OCI-LY7 (cell line): ENCODE results near the gene NTRK3. TPM values are rescaled to one million over a fixed set of nuclear protein-coding genes. Genes with fewer than 3 reads are reported as not detected.

Source experiments
- BruUV-seq: library from RNA; stranded (reverse); fragments of 400-500 nt; replicated peaks from 2 replicates; lab custom pipeline; 2021; lab: Mats Ljungman, UMichigan
- CTCF ChIA-PET: fragments of 300-600 bp; sonication (Branson Sonifier 250); formaldehyde crosslinking; loops from one replicate; lab custom pipeline; 2022; ENCODE audit warnings: antibody characterized with exemption; ENCODE audit not compliant: unreplicated experiment; lab: Charles Lee
- POLR2A ChIA-PET: fragments of 300-600 bp; sonication (Branson Sonifier 250); formaldehyde crosslinking; loops from one replicate; lab custom pipeline; 2022; ENCODE audit warnings: antibody characterized with exemption; lab: Charles Lee
- DNase-seq: peaks from one replicate; pipeline ENCODE4 v3.0.0-alpha.2; 2015; ENCODE audit warnings: low spot score
- H2AFZ ChIP-seq: fragments of 200-600 bp; sonication (generic), shearing (Covaris generic); 2 replicates; pipeline ENCODE4 v1.6.1; 2014; ENCODE audit warnings: mild to moderate bottlenecking, antibody characterized with exemption, low read length, moderate library complexity
- H3K27ac ChIP-seq: fragments of 200-600 bp; sonication (generic); 2 replicates; pipeline ENCODE4 v1.5.1; 2014; ENCODE audit warnings: mixed run types, low read depth, mild to moderate bottlenecking, moderate library complexity, low read length, inconsistent platforms; ENCODE audit not compliant: poor library complexity, severe bottlenecking
- H3K36me3 ChIP-seq: fragments of 200-600 bp; sonication (generic); 2 replicates; pipeline ENCODE4 v1.6.1; 2014; ENCODE audit warnings: mild to moderate bottlenecking, antibody characterized with exemption, low read length, moderate library complexity, mixed read lengths; ENCODE audit not compliant: insufficient read depth
- H3K4me1 ChIP-seq: fragments of 200-600 bp; sonication (generic); 2 replicates; pipeline ENCODE4 v1.5.1; 2014; ENCODE audit warnings: mild to moderate bottlenecking, low read length; ENCODE audit not compliant: insufficient read depth, poor library complexity, severe bottlenecking
- H3K4me2 ChIP-seq: fragments of 200-600 bp; sonication (generic); 2 replicates; pipeline ENCODE4 v1.6.1; 2014; ENCODE audit warnings: mild to moderate bottlenecking, low read length
- H3K4me3 ChIP-seq: fragments of 200-600 bp; sonication (generic); 2 replicates; pipeline ENCODE4 v1.5.1; 2014; ENCODE audit warnings: mild to moderate bottlenecking, low read depth, low read length; ENCODE audit not compliant: poor library complexity, severe bottlenecking
- H3K79me2 ChIP-seq: fragments of 200-600 bp; sonication (generic); 2 replicates; pipeline ENCODE4 v1.6.1; 2016; ENCODE audit warnings: low read depth, mild to moderate bottlenecking, low read length, moderate library complexity, mixed read lengths; ENCODE audit not compliant: insufficient read depth
- H3K9me2 ChIP-seq: fragments of 200-600 bp; sonication (generic); 2 replicates; pipeline ENCODE4 v1.6.1; 2016; ENCODE audit warnings: mild to moderate bottlenecking, low read length, mixed read lengths; ENCODE audit not compliant: insufficient read depth
- H3K9me3 ChIP-seq: fragments of 200-600 bp; sonication (generic); 2 replicates; pipeline ENCODE4 v1.6.1; 2014; ENCODE audit warnings: mild to moderate bottlenecking, mixed run types, low read length, mixed read lengths
- H4K20me1 ChIP-seq: fragments of 200-600 bp; sonication (generic); 2 replicates; pipeline ENCODE4 v1.6.1; 2014; ENCODE audit warnings: mild to moderate bottlenecking, antibody characterized with exemption, low read length, moderate library complexity, mixed read lengths; ENCODE audit not compliant: insufficient read depth
- CTCF ChIP-seq: fragments of 200-600 bp; sonication (generic); conservative IDR thresholded peaks from 2 replicates; pipeline ENCODE4 v1.5.1; 2014; ENCODE audit warnings: mild to moderate bottlenecking, antibody characterized with exemption, low read length, moderate library complexity, mixed read lengths
- EZH2phosphoT487 ChIP-seq: fragments of 200-600 bp; sonication (generic); IDR thresholded peaks from 2 replicates; pipeline ENCODE4 v1.6.1; 2018; ENCODE audit warnings: low read depth, borderline replicate concordance, mild to moderate bottlenecking, mixed run types, antibody characterized with exemption, low read length, moderate library complexity, mixed read lengths
- intact Hi-C: fragments of 100-400 bp; cut with micrococcal nuclease; formaldehyde crosslinking; loops from one replicate; pipeline ENCODE4 v1.10.0; 2022; ENCODE audit not compliant: unreplicated experiment
- total RNA-seq, 2 experiments: library from RNA; depleted of rRNA in 1 of 2; stranded (reverse); fragments of >200 nt in 1 of 2; shearing (Covaris generic) in 1 of 2; gene quantifications; 2 replicates each; pipeline ENCODE4 v1.2.3, GENCODE V29; 2014 to 2022

Gene NTRK3
- total RNA-seq, 2 experiments from 2014 or later = 0.50 to 2.5 TPM

- H3K4me3 ChIP-seq = no peak overlapping the region
- no peaks in the 10 kb centered on the region for H3K4me1 ChIP-seq
- H3K27ac ChIP-seq = no peak overlapping the region
- H2AFZ ChIP-seq = no peak overlapping the region
- no peaks in the 10 kb centered on the region for H3K36me3 ChIP-seq
- ChIA-PET CTCF (no interaction called here), POLR2A (no interaction called here)
- no peaks in the 10 kb centered on the region for H3K79me2 ChIP-seq
- TF ChIP-seq EZH2phosphoT487 (no peak), CTCF (no peak)
- no TSS peak for BruUV-seq
- intact Hi-C loops = no loop called here
- DNase-seq = no peak
- no peaks in the 10 kb centered on the region for H3K9me3 ChIP-seq
- H3K9me2 ChIP-seq = no peaks in the 10 kb centered on the region
- H4K20me1 ChIP-seq = no peaks in the 10 kb centered on the region
- H3K4me2 ChIP-seq = no peak overlapping the region
Observed at GRCh38 chr15:87942316-87942715, 314.2 kb downstream of the NTRK3 start.

- BruUV-seq = no TSS peak
- Histone ChIP-seq H3K4me2 (no peak overlapping the region), H3K4me1 (no peaks in the 10 kb centered on the region), H3K9me2 (no peaks in the 10 kb centered on the region), H3K79me2 (no peaks in the 10 kb centered on the region), H3K4me3 (no peak overlapping the region), H3K36me3 (no peaks in the 10 kb centered on the region), H4K20me1 (no peaks in the 10 kb centered on the region), H3K27ac (no peak overlapping the region), H3K9me3 (no peaks in the 10 kb centered on the region), H2AFZ (no peak overlapping the region)
- intact Hi-C loops = no loop called here
- no peak for TF ChIP-seq CTCF
- TF ChIP-seq EZH2phosphoT487 = no peak
- POLR2A ChIA-PET = no interaction called here
- no peak for DNase-seq
- CTCF ChIA-PET = no interaction called here
Observed at GRCh38 chr15:87941606-87942005, 314.9 kb downstream of the NTRK3 start.

GRCh38 chr15:87940768-87941167, 315.8 kb downstream of the NTRK3 start:
- Histone ChIP-seq H3K9me2 (no peaks in the 10 kb centered on the region), H3K36me3 (no peaks in the 10 kb centered on the region), H3K9me3 (no peaks in the 10 kb centered on the region), H2AFZ (no peak overlapping the region), H4K20me1 (no peaks in the 10 kb centered on the region), H3K4me1 (no peaks in the 10 kb centered on the region), H3K4me2 (no peak overlapping the region), H3K4me3 (no peak overlapping the region), H3K27ac (no peak overlapping the region), H3K79me2 (no peaks in the 10 kb centered on the region)
- TF ChIP-seq CTCF = no peak
- TF ChIP-seq EZH2phosphoT487 = no peak
- ChIA-PET POLR2A (no interaction called here), CTCF (no interaction called here)
- no TSS peak for BruUV-seq
- intact Hi-C loops = no loop called here
- no peak for DNase-seq
